HepG2 (cell line): Measurements from ENCODE around the gene PTGDS. TPM values are rescaled to one million over a fixed set of nuclear protein-coding genes. Genes with fewer than 3 reads are reported as not detected.

Source experiments
- CENPX ChIP-seq: sonication (generic); formaldehyde crosslinking; IDR thresholded peaks from 2 replicates; pipeline ENCODE4 v1.9.0; 2021; ENCODE audit warnings: mild to moderate bottlenecking, missing genetic modification reagents, moderate library complexity
- CHD2 ChIP-seq: IDR thresholded peaks from 2 replicates; pipeline ENCODE4 v1.6.1; 2011; ENCODE audit warnings: low read depth, low read length, improper control_type of control experiment
- FOSL1 ChIP-seq: sonication (generic); formaldehyde crosslinking; IDR thresholded peaks from 2 replicates; pipeline ENCODE4 v1.9.0; 2021; ENCODE audit warnings: missing genetic modification reagents, borderline replicate concordance
- HNRNPK ChIP-seq: fragments of 200-400 bp; formaldehyde crosslinking; IDR thresholded peaks from 2 replicates; pipeline ENCODE4 v1.6.1; 2018; ENCODE audit warnings: low read length, low read depth, moderate library complexity, mild to moderate bottlenecking; ENCODE audit not compliant: poor library complexity, severe bottlenecking
- ISL2 ChIP-seq: sonication (generic); formaldehyde crosslinking; IDR thresholded peaks from 2 replicates; pipeline ENCODE4 v1.5.0; 2020; ENCODE audit warnings: missing genetic modification reagents
- NFE2L2 ChIP-seq: fragments of 150-350 bp; IDR thresholded peaks from 2 replicates; pipeline ENCODE4 v1.6.1; 2014; ENCODE audit warnings: low read length
- ONECUT2 ChIP-seq: sonication (generic); formaldehyde crosslinking; IDR thresholded peaks from 2 replicates; pipeline ENCODE4 v1.4.0; 2020; ENCODE audit warnings: missing genetic modification reagents
- POLR2A ChIP-seq, 2 experiments: IDR thresholded peaks; 2 replicates each; pipeline ENCODE4 v1.6.1; 2011; ENCODE audit warnings: low read depth in 2 of 2, low read length in 2 of 2, mild to moderate bottlenecking in 1 of 2, moderate library complexity in 1 of 2; ENCODE audit not compliant: insufficient read depth in 1 of 2
- SMAD1 ChIP-seq: sonication (generic); formaldehyde crosslinking; IDR thresholded peaks from 2 replicates; pipeline ENCODE4 v1.4.0; 2020; ENCODE audit warnings: missing genetic modification reagents, low read depth, mild to moderate bottlenecking, borderline replicate concordance
- SP2 ChIP-seq: sonication (generic); formaldehyde crosslinking; IDR thresholded peaks from 2 replicates; pipeline ENCODE4 v1.5.1; 2020; ENCODE audit warnings: mild to moderate bottlenecking, missing genetic modification reagents
- ZBTB33 ChIP-seq: sonication (generic); formaldehyde crosslinking; IDR thresholded peaks from 2 replicates; pipeline ENCODE4 v1.4.0; 2020; ENCODE audit warnings: missing genetic modification reagents
- ZFP41 ChIP-seq: sonication (generic); formaldehyde crosslinking; IDR thresholded peaks from 2 replicates; pipeline ENCODE4 v1.4.0; 2020; ENCODE audit warnings: mild to moderate bottlenecking, missing genetic modification reagents, borderline replicate concordance
- ZNF136 ChIP-seq: sonication (generic); formaldehyde crosslinking; IDR thresholded peaks from 2 replicates; pipeline ENCODE4 v1.8.1; 2022; ENCODE audit warnings: low read depth, mild to moderate bottlenecking, moderate library complexity, missing genetic modification reagents
- ZNF235 ChIP-seq: sonication (generic); formaldehyde crosslinking; IDR thresholded peaks from 2 replicates; pipeline ENCODE4 v1.8.1; 2023; ENCODE audit warnings: mild to moderate bottlenecking, missing genetic modification reagents, borderline replicate concordance
- ZNF484 ChIP-seq: sonication (generic); formaldehyde crosslinking; IDR thresholded peaks from 2 replicates; pipeline ENCODE4 v1.5.1; 2020; ENCODE audit warnings: mild to moderate bottlenecking, low read depth, missing genetic modification reagents, borderline replicate concordance
- ZNF607 ChIP-seq: sonication (generic); formaldehyde crosslinking; IDR thresholded peaks from 2 replicates; pipeline ENCODE4 v1.5.1; 2020; ENCODE audit warnings: missing genetic modification reagents, mild to moderate bottlenecking, borderline replicate concordance
- ZNF644 ChIP-seq: IDR thresholded peaks from 2 replicates; pipeline ENCODE4 v1.6.1; 2016; ENCODE audit warnings: low read depth
- ZNF703 ChIP-seq: sonication (generic); formaldehyde crosslinking; IDR thresholded peaks from 2 replicates; pipeline ENCODE4 v1.5.1; 2020; ENCODE audit warnings: missing genetic modification reagents, mild to moderate bottlenecking, moderate library complexity, borderline replicate concordance
- polyA plus RNA-seq, 8 experiments: library from polyadenylated mRNA; depleted of rRNA in 3 of 8; stranded (reverse) in 7 of 8; unstranded in 1 of 8; fragments of >200 nt; fragmentation: Illumina TruSeq in 4 of 8; extraction: Trizol in 4 of 8; gene quantifications; 2 replicates each; pipeline versions ENCODE4 v1.2.1 to v1.2.3, GENCODE V29; 2011 to 2016; ENCODE audit warnings: low read depth in 4 of 8, missing spikeins in 1 of 8, mixed read lengths in 1 of 8; ENCODE audit not compliant: insufficient read depth in 1 of 8
- total RNA-seq, 5 experiments: library from RNA; depleted of rRNA; stranded (reverse); fragments of >200 nt; fragmentation: Illumina TruSeq; extraction: Trizol; gene quantifications; 2 replicates each; pipeline ENCODE4 v1.2.3, GENCODE V29; 2016; ENCODE audit warnings: low read depth in 1 of 5
- TF ChIP-seq, protein P1 (sequence below): sonication (generic); formaldehyde crosslinking; IDR thresholded peaks from 2 replicates; pipeline ENCODE4 v1.4.0; 2020; ENCODE audit warnings: missing genetic modification reagents, borderline replicate concordance
- TF ChIP-seq, protein P2 (sequence below): sonication (generic); formaldehyde crosslinking; IDR thresholded peaks from 2 replicates; pipeline ENCODE4 v1.8.0; 2022; ENCODE audit warnings: mild to moderate bottlenecking, missing genetic modification reagents, borderline replicate concordance
- TF ChIP-seq, protein P3 (sequence below): sonication (generic); formaldehyde crosslinking; IDR thresholded peaks from 2 replicates; pipeline ENCODE4 v1.8.1; 2023; ENCODE audit warnings: mild to moderate bottlenecking, missing genetic modification reagents

The PTGDS gene
- total and polyA plus RNA-seq, 2 of the 13 experiments (the other 11 are each of a cell fraction or from before 2014, with no cell fraction given), result 0.33 to 0.50 TPM

DNA sequence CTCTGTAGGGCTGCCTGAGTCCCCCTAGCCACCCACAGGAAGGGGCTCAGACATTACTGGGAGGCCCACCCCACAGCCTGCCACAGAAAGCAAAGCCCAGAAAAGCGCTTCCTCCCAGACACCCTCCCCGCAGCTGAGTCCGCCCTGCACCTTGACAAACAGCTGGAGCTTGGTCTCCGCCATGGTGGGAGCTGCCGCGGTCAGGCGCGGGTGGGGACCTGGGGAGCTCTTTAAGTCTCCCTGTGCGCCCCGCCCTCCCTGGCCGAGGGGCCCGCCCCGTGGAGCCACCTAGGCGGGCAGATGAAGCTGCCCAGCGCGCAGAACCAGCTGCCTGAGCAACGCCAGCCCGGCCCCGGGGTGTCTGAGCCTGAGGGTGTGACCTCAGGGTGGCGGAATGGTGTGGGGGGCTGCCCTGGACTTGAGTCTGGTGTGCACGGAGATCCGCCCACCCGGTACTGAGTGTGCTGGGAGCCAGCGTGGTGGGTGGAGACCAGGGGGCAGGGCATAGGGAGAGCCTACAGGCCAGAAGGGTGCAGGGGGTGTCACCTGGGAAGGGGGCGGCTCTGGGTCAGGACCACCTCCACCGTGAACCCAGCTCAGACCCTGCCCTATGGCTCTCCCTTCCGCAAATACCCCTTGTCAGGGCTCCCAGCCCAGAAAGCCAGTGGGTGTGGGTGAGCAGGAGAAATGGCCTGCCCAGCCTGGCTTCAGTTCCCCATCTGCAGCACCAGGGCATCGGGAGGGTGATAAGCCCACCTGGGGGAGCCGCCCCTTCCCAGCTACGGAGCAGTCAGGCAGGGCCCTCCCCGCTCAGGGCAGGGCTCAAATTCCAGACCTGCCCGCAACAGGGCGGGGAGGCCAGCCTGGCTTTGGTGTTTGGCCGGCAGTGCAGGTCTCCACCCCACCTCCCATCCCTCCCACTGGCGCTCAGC lies 19.3 kb downstream of the PTGDS start, which contains the start of gene CLIC3 (continued):
- TF ChIP-seq, protein P1, sequence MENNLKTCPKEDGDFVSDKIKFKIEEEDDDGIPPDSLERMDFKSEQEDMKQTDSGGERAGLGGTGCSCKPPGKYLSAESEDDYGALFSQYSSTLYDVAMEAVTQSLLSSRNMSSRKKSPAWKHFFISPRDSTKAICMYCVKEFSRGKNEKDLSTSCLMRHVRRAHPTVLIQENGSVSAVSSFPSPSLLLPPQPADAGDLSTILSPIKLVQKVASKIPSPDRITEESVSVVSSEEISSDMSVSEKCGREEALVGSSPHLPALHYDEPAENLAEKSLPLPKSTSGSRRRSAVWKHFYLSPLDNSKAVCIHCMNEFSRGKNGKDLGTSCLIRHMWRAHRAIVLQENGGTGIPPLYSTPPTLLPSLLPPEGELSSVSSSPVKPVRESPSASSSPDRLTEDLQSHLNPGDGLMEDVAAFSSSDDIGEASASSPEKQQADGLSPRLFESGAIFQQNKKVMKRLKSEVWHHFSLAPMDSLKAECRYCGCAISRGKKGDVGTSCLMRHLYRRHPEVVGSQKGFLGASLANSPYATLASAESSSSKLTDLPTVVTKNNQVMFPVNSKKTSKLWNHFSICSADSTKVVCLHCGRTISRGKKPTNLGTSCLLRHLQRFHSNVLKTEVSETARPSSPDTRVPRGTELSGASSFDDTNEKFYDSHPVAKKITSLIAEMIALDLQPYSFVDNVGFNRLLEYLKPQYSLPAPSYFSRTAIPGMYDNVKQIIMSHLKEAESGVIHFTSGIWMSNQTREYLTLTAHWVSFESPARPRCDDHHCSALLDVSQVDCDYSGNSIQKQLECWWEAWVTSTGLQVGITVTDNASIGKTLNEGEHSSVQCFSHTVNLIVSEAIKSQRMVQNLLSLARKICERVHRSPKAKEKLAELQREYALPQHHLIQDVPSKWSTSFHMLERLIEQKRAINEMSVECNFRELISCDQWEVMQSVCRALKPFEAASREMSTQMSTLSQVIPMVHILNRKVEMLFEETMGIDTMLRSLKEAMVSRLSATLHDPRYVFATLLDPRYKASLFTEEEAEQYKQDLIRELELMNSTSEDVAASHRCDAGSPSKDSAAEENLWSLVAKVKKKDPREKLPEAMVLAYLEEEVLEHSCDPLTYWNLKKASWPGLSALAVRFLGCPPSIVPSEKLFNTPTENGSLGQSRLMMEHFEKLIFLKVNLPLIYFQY (CRISPR knock-in tag), result no peak
- TF ChIP-seq ZNF235 (CRISPR knock-in tag) (no peak), ZNF703 (CRISPR knock-in tag) (no peak), ZFP41 (no peak), NFE2L2 (no peak), ZNF136 (no peak), ONECUT2 (CRISPR knock-in tag) (no peak), SMAD1 (CRISPR knock-in tag) (no peak), ZNF644 (CRISPR knock-in tag) (no peak), HNRNPK (no peak), ISL2 (CRISPR knock-in tag) (no peak), ZNF484 (no peak), POLR2A (IDR thresholded peaks at IDR 0.05; ENCODE audit: insufficient read depth in 1 of 2, low read depth in 2 of 2, low read length in 2 of 2) (peak in 1 of 2 experiments; percentile 48; a peak in 1 of 4 replicates), ZNF607 (CRISPR knock-in tag) (peak; percentile 54; the same call in 1 of the 2 replicates), ZBTB33 (no peak), CENPX (CRISPR knock-in tag) (no peak), FOSL1 (CRISPR knock-in tag) (no peak), SP2 (no peak), CHD2 (no peak)
- TF ChIP-seq, protein P2, sequence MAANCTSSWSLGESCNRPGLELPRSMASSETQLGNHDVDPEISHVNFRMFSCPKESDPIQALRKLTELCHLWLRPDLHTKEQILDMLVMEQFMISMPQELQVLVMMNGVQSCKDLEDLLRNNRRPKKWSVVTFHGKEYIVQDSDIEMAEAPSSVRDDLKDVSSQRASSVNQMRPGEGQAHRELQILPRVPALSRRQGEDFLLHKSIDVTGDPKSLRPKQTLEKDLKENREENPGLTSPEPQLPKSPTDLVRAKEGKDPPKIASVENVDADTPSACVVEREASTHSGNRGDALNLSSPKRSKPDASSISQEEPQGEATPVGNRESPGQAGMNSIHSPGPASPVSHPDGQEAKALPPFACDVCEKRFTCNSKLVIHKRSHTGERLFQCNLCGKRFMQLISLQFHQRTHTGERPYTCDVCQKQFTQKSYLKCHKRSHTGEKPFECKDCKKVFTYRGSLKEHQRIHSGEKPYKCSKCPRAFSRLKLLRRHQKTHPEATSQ (CRISPR knock-in tag), result no peak
- TF ChIP-seq, protein P3, sequence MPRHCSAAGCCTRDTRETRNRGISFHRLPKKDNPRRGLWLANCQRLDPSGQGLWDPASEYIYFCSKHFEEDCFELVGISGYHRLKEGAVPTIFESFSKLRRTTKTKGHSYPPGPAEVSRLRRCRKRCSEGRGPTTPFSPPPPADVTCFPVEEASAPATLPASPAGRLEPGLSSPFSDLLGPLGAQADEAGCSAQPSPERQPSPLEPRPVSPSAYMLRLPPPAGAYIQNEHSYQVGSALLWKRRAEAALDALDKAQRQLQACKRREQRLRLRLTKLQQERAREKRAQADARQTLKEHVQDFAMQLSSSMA (CRISPR knock-in tag), result no peak
